ENCODE results near the gene STX8.

- TF ChIP-seq POLR2A (IDR thresholded peaks at IDR 0.05; ENCODE audit: low read depth, low read length): no peak
- TF ChIP-seq POLR2AphosphoS5 (IDR thresholded peaks at IDR 0.05; ENCODE audit: low read depth, low read length): no peak
- TF ChIP-seq TAF1 (IDR thresholded peaks at IDR 0.05; ENCODE audit: borderline replicate concordance, low read depth, low read length): no peak
Measured at GRCh38 chr17:9488556-9488955, 87.1 kb downstream of the STX8 start.

All from GM12892 (cell line).